Panc1 (cell line): Measurements from ENCODE around the gene GDPD5. TPM values are rescaled to one million over a fixed set of nuclear protein-coding genes. Genes with fewer than 3 reads are reported as not detected.

Experiments used
- ATAC-seq: fragments of 200-7000 bp; cut with Tn5 transposase; 2 replicates; pipeline ENCODE4 v1.9.1; 2020; ENCODE audit warnings: mild to moderate bottlenecking, moderate library complexity
- BruUV-seq: library from RNA; stranded (reverse); fragments of 400-500 nt; replicated peaks from 2 replicates; lab custom pipeline; 2021; lab: Mats Ljungman, UMichigan
- CTCF ChIA-PET: fragments of 300-600 bp; sonication (Branson Sonifier 250); formaldehyde crosslinking; loops from one replicate; lab custom pipeline; 2022; ENCODE audit warnings: antibody characterized with exemption; lab: Charles Lee
- POLR2A ChIA-PET: fragments of 300-600 bp; sonication (Branson Sonifier 250); formaldehyde crosslinking; loops from one replicate; lab custom pipeline; 2022; ENCODE audit warnings: antibody characterized with exemption; lab: Charles Lee
- DNase-seq: peaks from one replicate; pipeline ENCODE4 v3.0.0-alpha.2; 2010; ENCODE audit warnings: low read depth, low spot score
- H3K27ac ChIP-seq: 2 replicates; pipeline ENCODE4 v1.5.1; 2011; ENCODE audit warnings: mild to moderate bottlenecking, low read length, inconsistent platforms
- H3K27me3 ChIP-seq: fragments of 200-500 bp; sonication (Bioruptor generic); 2 replicates; pipeline ENCODE4 v1.6.0; 2014; ENCODE audit warnings: low read length, inconsistent platforms; ENCODE audit not compliant: control insufficient read depth, insufficient read depth
- H3K36me3 ChIP-seq: fragments of 200-500 bp; sonication (Bioruptor generic); 2 replicates; pipeline ENCODE4 v1.5.1; 2014; ENCODE audit warnings: inconsistent platforms, mild to moderate bottlenecking, low read length, moderate library complexity; ENCODE audit not compliant: control insufficient read depth, insufficient read depth
- H3K4me1 ChIP-seq: 2 replicates; pipeline ENCODE4 v1.5.1; 2011; ENCODE audit warnings: inconsistent platforms, mild to moderate bottlenecking, low read length, moderate library complexity; ENCODE audit not compliant: control insufficient read depth, insufficient read depth
- H3K4me3 ChIP-seq, 2 experiments: 2 replicates each; pipeline ENCODE4 v1.5.1; 2011 to 2012; ENCODE audit warnings: low read depth in 2 of 2, low read length in 2 of 2, mild to moderate bottlenecking in 2 of 2, inconsistent platforms in 1 of 2, moderate library complexity in 1 of 2
- H3K9me3 ChIP-seq: fragments of 200-500 bp; sonication (Bioruptor generic); 2 replicates; pipeline ENCODE4 v1.5.1; 2014; ENCODE audit warnings: low read depth, mild to moderate bottlenecking, inconsistent platforms, low read length, moderate library complexity; ENCODE audit not compliant: control insufficient read depth, insufficient read depth
- CTCF ChIP-seq: fragments of 450-650 bp; IDR thresholded peaks from 2 replicates; pipeline ENCODE4 v1.5.1; 2017; ENCODE audit warnings: mild to moderate bottlenecking
- POLR2AphosphoS5 ChIP-seq: IDR thresholded peaks from 2 replicates; pipeline ENCODE4 v1.6.1; 2012; ENCODE audit warnings: mild to moderate bottlenecking, low read depth, low read length, moderate library complexity
- REST ChIP-seq, 2 experiments: IDR thresholded peaks; 2 replicates each; pipeline ENCODE4 v1.6.1; 2011 to 2012; ENCODE audit warnings: low read depth in 2 of 2, control low read depth in 1 of 2, low read length in 1 of 2, mild to moderate bottlenecking in 1 of 2, moderate library complexity in 1 of 2; ENCODE audit not compliant: insufficient read depth in 1 of 2
- SIN3A ChIP-seq: IDR thresholded peaks from 2 replicates; pipeline ENCODE4 v1.6.1; 2012; ENCODE audit warnings: low read depth, mild to moderate bottlenecking, low read length, moderate library complexity, borderline replicate concordance; ENCODE audit not compliant: insufficient read depth
- TCF7L2 ChIP-seq: IDR thresholded peaks from 2 replicates; pipeline ENCODE4 v1.6.1; 2011; ENCODE audit warnings: mild to moderate bottlenecking, low read depth, low read length, inconsistent platforms
- in situ Hi-C: cut with HindIII; loops from 2 replicates; pipeline ENCODE4 v1.10.0; 2016; ENCODE audit warnings: low sequenced_read_pairs, low pct_unique_long_range_greater_than_20kb
- intact Hi-C: fragments of 100-400 bp; cut with micrococcal nuclease; formaldehyde crosslinking; loops from one replicate; pipeline ENCODE4 v1.10.0; 2022; ENCODE audit not compliant: unreplicated experiment
- total RNA-seq: library from RNA; stranded (reverse); gene quantifications from one replicate; pipeline ENCODE4 v1.2.1, GENCODE V29; 2021; ENCODE audit not compliant: unreplicated experiment

The GDPD5 gene
- total RNA-seq, 1 experiment from 2014 or later = 6.0 TPM

DNA sequence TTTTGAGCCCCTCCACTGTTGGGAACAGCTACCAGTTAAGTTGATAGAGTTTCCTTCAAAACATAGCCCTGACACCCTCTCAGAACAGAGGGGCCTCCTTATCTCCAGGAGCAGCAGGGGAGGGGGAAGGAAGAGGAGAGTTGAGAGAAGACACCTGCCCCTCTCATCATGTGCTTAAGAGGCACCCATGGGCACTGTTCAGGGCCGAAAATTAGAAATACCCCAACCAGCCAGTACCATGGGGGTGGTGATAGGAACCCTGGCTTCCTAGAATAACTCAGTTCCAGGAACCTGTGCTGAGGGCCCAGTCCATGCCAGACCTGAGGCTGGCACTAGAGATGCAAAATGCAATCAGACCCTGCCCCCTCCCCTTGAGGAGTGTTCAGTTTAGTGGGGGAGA, 9.3 kb upstream of the GDPD5 start:
- in situ Hi-C loops (no loop called here), intact Hi-C loops (no loop called here)
- H3K4me3 ChIP-seq = no peak overlapping the region
- H3K27ac ChIP-seq = no peak overlapping the region
- ATAC-seq (no peak), DNase-seq (no peak)
- H3K36me3 ChIP-seq = no peaks in the 10 kb centered on the region
- POLR2A ChIA-PET = no interaction called here
- no peaks in the 10 kb centered on the region for H3K27me3 ChIP-seq
- BruUV-seq = no TSS peak
- H3K9me3 ChIP-seq = no peaks in the 10 kb centered on the region
- H3K4me1 ChIP-seq = peaks cover 20% of the 10 kb centered on the region
- TF ChIP-seq TCF7L2 = no peak
- no peak for TF ChIP-seq POLR2AphosphoS5
- no peak for TF ChIP-seq CTCF
- TF ChIP-seq REST (IDR thresholded peaks at IDR 0.05; ENCODE audit: insufficient read depth in 1 of 2, low read depth in 2 of 2, low read length in 1 of 2) = no peak
- TF ChIP-seq SIN3A = no peak
- CTCF ChIA-PET = interaction anchor here (0.6 to 1.0 kb wide), 2 partner anchors 90 to 142 kb away, joined by 3 to 4 read pairs; no protein-coding TSS in a partner anchor

- TF ChIP-seq SIN3A (no peak), CTCF (no peak), REST (IDR thresholded peaks at IDR 0.05; ENCODE audit: insufficient read depth in 1 of 2, low read depth in 2 of 2, low read length in 1 of 2) (no peak), TCF7L2 (no peak), POLR2AphosphoS5 (no peak)
- H3K4me1 ChIP-seq = peaks cover 20% of the 10 kb centered on the region
- no peak for DNase-seq
- no peaks in the 10 kb centered on the region for H3K36me3 ChIP-seq
- H3K27me3 ChIP-seq = no peaks in the 10 kb centered on the region
- no peaks in the 10 kb centered on the region for H3K9me3 ChIP-seq
- in situ Hi-C loops (no loop called here), intact Hi-C loops (no loop called here)
- H3K4me3 ChIP-seq = no peak overlapping the region
- BruUV-seq = no TSS peak
- ChIA-PET POLR2A (interaction anchor here (0.7 to 0.9 kb wide), 2 partner anchors 11 to 118 kb away, joined by 3 to 5 read pairs; no protein-coding TSS in a partner anchor), CTCF (interaction anchor here (0.6 to 1.2 kb wide), 3 partner anchors 11 to 142 kb away, joined by 3 to 4 read pairs (median 4); no protein-coding TSS in a partner anchor)
- no peak overlapping the region for H3K27ac ChIP-seq
- ATAC-seq = no peak
Measured at GRCh38 chr11:75534259-75535069, 8.7 kb upstream of the GDPD5 start.
